HUES64 (cell line): ENCODE results near the gene PLEKHH1.

Experiments used
- H3K27ac ChIP-seq: 2 replicates; pipeline ENCODE4 v1.7.0; 2013; ENCODE audit warnings: low read depth, low read length, inconsistent platforms
- H3K27me3 ChIP-seq: 2 replicates; pipeline ENCODE4 v1.6.1; 2013; ENCODE audit warnings: mild to moderate bottlenecking, low read length; ENCODE audit not compliant: insufficient read depth
- H3K36me3 ChIP-seq: 2 replicates; pipeline ENCODE4 v1.6.1; 2013; ENCODE audit warnings: mild to moderate bottlenecking, low read length; ENCODE audit not compliant: insufficient read depth
- H3K4me1 ChIP-seq: 2 replicates; pipeline ENCODE4 v1.6.1; 2013; ENCODE audit warnings: mild to moderate bottlenecking, low read length, moderate library complexity; ENCODE audit not compliant: insufficient read depth
- H3K4me3 ChIP-seq: 2 replicates; pipeline ENCODE4 v1.5.1; 2013; ENCODE audit warnings: mild to moderate bottlenecking, low read length, moderate library complexity
- H3K9ac ChIP-seq: 2 replicates; pipeline ENCODE4 v1.6.1; 2013; ENCODE audit warnings: mild to moderate bottlenecking, low read depth, low read length
- H3K9me3 ChIP-seq: 2 replicates; pipeline ENCODE4 v1.6.1; 2013; ENCODE audit warnings: low read depth, low read length; ENCODE audit not compliant: insufficient read depth
- WGBS: fragments of 150-250, 120-280 bp; methylation state at CpG from one replicate; pipeline ENCODE4 v1.1.7; 2013; ENCODE audit warnings: missing lambda C conversion rate; 5-methylcytosine and 5-hydroxymethylcytosine counted together

The PLEKHH1 gene

DNA sequence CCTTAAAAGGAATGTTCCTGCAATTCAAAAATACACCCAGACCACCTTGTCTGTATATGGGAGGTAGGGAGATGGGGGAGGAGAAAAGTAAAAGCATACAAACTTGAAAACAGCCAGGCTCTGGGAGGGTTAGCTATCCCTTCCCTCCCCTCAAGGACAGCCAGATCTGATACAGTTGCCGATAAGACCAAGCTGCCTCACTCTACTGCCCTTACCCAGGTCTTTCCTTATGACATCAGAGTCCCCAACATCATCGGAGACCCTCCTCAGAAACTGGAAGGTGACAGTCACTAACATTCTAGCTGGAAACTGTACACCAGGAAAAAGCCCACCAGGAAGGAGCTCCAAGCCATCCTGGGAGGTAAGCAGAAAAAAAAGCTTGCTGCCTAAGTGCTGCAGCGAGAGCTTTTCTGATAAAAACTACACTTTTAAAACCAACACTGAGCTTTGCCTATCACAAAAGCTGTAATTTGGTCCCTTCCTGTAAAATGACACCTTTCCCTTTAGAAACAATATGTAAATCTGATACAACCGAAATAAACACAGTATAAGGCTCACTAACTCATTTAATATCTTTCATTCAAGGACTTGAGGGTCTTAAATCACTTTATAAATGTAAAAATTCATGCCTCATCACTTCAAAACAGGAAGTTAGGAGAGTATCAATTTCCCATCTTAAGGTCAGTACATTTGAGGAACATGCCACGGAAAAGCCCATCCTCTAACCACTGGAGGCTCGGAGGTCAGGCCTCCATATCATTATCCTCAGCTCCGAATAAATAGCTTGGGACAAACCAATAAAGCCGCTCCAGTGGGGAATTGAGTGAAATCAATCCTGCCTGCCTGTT lies 20.4 kb upstream of the PLEKHH1 start:
- H3K4me1 ChIP-seq, result no peaks in the 10 kb centered on the region
- no peak overlapping the region for H3K4me3 ChIP-seq
- H3K9me3 ChIP-seq, result no peaks in the 10 kb centered on the region
- 79% methylated on average over 8 of the region's 8 CpGs for WGBS
- H3K9ac ChIP-seq, result no peak overlapping the region
- H3K27me3 ChIP-seq, result peaks cover 60% of the 10 kb centered on the region
- no peak overlapping the region for H3K27ac ChIP-seq
- H3K36me3 ChIP-seq, result no peaks in the 10 kb centered on the region

DNA sequence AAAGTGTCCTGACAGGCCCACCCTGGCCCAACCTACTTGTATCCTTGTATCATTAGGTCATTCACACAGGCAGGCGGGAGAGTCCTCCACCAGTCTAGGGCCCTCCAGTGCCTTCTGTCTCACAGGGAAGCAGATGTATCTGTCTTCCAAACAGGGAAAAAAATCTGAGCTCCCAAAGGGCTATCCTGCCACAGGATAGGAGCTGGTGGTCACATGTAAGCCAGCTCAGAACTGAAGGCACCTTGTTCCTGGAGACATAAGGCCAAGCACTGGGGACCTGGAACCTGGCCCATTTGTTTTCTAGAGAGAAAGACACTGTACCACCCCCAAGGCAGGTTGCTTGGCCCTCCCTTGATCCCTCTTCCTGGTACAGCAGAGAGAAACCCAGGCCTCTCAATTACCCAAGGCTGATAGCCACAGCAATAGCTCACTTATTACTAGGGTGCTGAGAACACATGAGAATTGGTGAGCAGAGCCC lies 19.4 kb upstream of the PLEKHH1 start:
- H3K9ac ChIP-seq, result no peak overlapping the region
- H3K4me3 ChIP-seq, result no peak overlapping the region
- 86% methylated on average over 1 of the region's 1 CpG for WGBS
- H3K27me3 ChIP-seq, result peaks cover 70% of the 10 kb centered on the region
- H3K9me3 ChIP-seq, result no peaks in the 10 kb centered on the region
- H3K4me1 ChIP-seq, result no peaks in the 10 kb centered on the region
- H3K27ac ChIP-seq, result no peak overlapping the region
- H3K36me3 ChIP-seq, result no peaks in the 10 kb centered on the region

DNA sequence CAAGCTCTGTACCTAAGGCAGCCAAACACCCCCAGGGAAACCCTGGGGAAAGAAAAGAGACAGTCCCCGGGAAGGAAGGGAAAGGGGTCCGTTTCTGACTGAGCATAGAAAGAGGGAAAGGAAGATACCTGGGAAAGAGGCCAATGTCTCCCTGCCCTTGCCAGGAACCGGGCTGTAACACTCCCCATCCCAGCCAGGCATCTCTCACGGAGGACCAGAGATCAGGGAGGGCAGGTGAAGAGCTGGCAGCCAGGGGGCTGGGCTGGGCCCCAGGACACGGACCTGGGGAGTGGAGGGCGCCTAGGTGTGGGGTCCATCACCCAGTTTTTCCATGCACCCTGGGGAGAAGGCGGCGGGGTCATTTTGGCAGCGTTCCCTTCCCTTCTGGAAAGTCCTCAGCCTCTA lies 18.9 kb upstream of the PLEKHH1 start:
- Histone ChIP-seq H3K9me3 (no peaks in the 10 kb centered on the region), H3K4me3 (peak overlapping the region; percentile 60), H3K27ac (no peak overlapping the region), H3K27me3 (peaks cover 75% of the 10 kb centered on the region), H3K36me3 (no peaks in the 10 kb centered on the region), H3K9ac (no peak overlapping the region), H3K4me1 (no peaks in the 10 kb centered on the region)
- 54% methylated on average over 9 of the region's 9 CpGs for WGBS

DNA sequence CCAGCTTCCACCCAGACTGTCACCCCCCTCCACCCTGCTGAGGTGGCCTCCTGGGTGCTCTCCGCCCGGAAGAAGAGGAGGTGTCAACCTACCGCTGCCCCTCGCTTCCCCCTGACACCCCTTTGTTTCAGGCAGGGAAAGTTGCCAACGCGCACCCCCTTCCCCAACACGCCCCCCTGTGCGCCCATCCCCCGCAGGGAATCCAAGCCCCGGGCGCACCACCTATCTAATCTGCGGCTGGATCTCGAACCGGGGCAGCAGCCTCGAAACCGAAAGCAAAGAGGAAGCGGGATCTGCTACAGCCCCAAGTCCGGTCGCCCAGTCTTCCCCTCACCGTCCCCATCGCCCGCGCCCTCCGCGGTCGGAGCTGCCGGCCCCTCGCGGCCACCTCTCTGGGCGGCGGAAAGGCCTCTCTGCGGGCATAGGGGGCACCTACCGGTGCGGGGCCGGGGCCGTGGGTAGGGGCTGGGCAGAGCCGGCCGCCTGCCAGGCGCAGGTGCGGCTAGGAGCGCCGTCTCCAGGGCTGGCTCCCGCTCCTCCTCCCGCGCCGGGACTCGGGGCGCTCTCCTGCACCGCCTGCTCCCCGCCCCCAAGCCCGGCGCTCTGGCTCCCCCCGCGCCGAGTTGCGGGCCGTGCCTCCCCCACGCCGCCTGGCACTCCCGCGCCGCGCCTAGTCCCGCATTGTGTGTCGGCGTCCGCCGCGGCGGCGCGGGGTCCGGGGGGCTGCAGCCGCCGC lies 18.3 kb upstream of the PLEKHH1 start:
- no peaks in the 10 kb centered on the region for H3K36me3 ChIP-seq
- peaks cover 79% of the 10 kb centered on the region for H3K27me3 ChIP-seq
- H3K4me3 ChIP-seq, result peak overlapping the region; percentile 60
- no peaks in the 10 kb centered on the region for H3K9me3 ChIP-seq
- H3K27ac ChIP-seq, result no peak overlapping the region
- no peaks in the 10 kb centered on the region for H3K4me1 ChIP-seq
- 3% methylated on average over 75 of the region's 75 CpGs for WGBS
- no peak overlapping the region for H3K9ac ChIP-seq

DNA sequence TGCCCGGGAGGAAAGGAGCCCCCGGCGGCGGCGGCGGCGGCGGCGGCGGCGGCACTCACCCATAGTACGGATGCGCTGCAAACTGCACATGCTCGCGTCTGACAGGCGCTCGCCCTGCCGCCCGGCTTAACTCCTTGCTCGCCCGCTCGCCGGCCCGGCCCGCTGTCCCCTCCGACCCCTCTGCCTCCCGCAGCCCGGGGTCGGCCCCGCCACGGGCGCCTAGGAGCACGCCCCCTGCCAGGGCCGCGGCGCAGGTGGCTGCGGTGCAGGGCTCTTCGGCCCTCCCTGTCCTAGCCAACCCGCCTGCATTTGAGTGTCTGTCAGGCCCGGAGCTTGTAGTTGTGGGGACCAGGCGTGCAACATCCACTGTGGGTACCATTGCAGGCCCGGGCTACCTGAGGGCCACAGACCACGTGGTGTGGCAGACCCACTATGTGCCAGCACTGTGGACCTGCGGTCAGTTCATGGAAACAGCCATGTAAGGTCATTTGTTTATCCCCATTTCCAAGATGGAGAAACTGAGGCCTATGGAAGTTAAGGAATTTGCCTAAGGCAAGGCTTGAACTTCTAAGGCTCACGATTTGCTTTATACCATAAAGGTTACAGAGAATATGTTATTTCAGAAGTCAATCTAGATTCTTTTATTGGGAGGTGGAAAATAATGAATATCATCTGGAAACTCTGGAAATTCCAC lies 17.6 kb upstream of the PLEKHH1 start:
- Histone ChIP-seq H3K27ac (no peak overlapping the region), H3K9ac (no peak overlapping the region), H3K4me3 (peak overlapping the region; percentile 60), H3K36me3 (no peaks in the 10 kb centered on the region), H3K9me3 (no peaks in the 10 kb centered on the region), H3K27me3 (peaks cover 81% of the 10 kb centered on the region), H3K4me1 (no peaks in the 10 kb centered on the region)
- 7% methylated on average over 45 of the region's 45 CpGs for WGBS

DNA sequence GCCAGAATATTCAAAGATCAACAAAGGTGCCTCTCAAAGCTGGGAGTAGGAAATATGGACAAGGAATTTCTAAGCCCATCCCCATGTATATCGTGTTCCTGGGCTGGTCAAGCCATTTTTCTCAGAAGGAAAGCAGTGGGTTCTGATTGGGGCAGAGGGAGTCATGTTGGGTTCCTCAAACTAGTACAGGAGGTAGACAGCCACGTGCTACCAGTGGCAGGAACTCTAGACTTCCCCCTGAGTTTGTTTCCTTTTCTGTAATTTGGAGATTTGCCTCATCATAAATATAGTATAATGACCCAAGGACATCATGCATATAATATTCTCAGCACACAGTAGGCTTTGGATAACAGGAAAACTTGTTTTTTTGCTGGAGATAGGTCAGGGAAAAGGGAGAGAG lies 16.4 kb upstream of the PLEKHH1 start:
- Histone ChIP-seq H3K27me3 (peaks cover 79% of the 10 kb centered on the region), H3K27ac (no peak overlapping the region), H3K36me3 (no peaks in the 10 kb centered on the region), H3K9ac (no peak overlapping the region), H3K9me3 (no peaks in the 10 kb centered on the region), H3K4me3 (no peak overlapping the region), H3K4me1 (no peaks in the 10 kb centered on the region)
- WGBS, result 38% methylated on average over 2 of the region's 2 CpGs

DNA sequence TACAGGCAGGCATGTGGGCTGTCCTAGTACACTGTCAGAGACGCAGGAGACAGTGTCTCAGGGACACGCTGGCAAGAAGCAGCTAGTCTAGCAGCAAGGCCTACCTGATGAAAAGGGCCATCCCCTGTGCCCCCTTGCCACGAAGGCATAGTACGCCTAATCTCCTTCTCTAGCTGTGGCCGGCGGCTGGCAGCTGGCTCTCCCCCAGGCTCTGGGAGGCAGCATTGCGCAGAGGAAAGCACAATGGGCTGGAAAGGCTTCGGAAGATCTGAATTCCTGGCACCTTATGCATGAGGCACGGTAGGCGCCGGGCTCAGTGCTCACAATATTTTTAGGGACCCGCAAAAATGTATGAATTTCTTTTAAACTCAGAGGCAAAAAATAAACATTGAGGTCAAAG lies 16.0 kb upstream of the PLEKHH1 start:
- no peaks in the 10 kb centered on the region for H3K9me3 ChIP-seq
- no peaks in the 10 kb centered on the region for H3K4me1 ChIP-seq
- H3K4me3 ChIP-seq, result no peak overlapping the region
- WGBS, result 35% methylated on average over 12 of the region's 12 CpGs
- H3K27me3 ChIP-seq, result peaks cover 75% of the 10 kb centered on the region
- H3K27ac ChIP-seq, result no peak overlapping the region
- no peak overlapping the region for H3K9ac ChIP-seq
- H3K36me3 ChIP-seq, result no peaks in the 10 kb centered on the region

DNA sequence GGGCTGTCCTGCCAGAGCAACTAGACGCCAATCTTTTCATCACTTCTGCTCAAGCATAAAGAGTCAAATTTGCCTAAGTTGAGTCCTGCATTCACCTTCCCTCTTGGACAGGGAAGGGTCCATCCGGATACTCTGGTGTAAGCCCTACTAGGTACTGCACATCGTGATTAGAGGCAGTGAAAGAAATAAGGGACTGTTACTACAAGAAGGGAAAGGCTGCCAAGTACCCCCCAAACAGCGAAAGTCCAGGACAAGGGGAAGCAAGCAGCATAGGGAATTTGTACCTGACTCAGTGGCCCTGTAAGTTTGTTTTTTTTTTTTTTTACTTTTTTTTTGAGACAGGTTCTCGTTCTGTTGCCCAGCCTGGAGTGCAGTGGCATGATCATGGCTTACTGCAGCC lies 13.7 kb upstream of the PLEKHH1 start:
- WGBS, result 89% methylated on average over 5 of the region's 5 CpGs
- Histone ChIP-seq H3K36me3 (no peaks in the 10 kb centered on the region), H3K27me3 (peaks cover 56% of the 10 kb centered on the region), H3K9me3 (no peaks in the 10 kb centered on the region), H3K27ac (no peak overlapping the region), H3K4me1 (no peaks in the 10 kb centered on the region), H3K4me3 (no peak overlapping the region), H3K9ac (no peak overlapping the region)

DNA sequence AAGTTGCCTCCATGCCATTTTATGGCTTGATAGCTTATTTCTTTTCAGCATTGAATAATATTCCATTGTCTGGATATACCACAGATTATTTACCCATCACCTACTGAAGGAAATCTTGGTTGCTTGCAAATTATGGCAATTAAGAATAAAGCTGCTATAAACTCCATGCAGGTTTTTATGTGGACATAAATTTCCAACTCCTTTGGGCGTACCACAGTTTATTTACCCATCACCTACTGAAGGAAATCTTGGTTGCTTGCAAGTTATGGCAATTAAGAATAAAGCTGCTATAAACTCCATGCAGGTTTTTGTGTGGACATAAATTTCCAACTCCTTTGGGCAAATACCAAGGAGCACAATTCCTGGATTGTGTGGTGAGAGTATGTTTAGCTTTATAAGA lies 12.6 kb upstream of the PLEKHH1 start:
- Histone ChIP-seq H3K9ac (no peak overlapping the region), H3K4me1 (no peaks in the 10 kb centered on the region), H3K36me3 (no peaks in the 10 kb centered on the region), H3K9me3 (no peaks in the 10 kb centered on the region), H3K4me3 (no peak overlapping the region), H3K27me3 (peaks cover 45% of the 10 kb centered on the region), H3K27ac (no peak overlapping the region)
- no CpG with 5 or more reads among the region's 1 CpG for WGBS

DNA sequence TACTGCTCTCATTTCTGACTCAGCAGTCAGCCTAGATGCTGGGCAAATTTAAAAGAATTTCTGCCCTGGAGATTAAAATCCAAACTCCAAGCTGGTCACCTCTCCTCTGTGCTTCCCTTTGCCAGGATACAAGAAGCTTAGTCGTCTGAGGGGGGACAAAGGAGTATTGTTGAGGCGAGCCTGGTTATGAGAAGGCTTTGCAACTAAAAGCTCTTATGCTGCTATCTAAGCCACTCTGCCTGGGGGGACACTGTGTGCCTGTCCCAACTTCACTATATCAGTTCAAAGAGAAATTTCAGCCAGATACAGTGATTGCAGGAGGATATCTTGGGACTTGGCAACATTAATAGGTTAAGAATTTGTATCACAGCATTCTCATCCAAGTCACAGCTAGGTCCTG lies 10.8 kb upstream of the PLEKHH1 start:
- no peak overlapping the region for H3K27ac ChIP-seq
- H3K9me3 ChIP-seq, result no peaks in the 10 kb centered on the region
- H3K4me3 ChIP-seq, result no peak overlapping the region
- no peaks in the 10 kb centered on the region for H3K4me1 ChIP-seq
- H3K9ac ChIP-seq, result no peak overlapping the region
- no peaks in the 10 kb centered on the region for H3K36me3 ChIP-seq
- peaks cover 28% of the 10 kb centered on the region for H3K27me3 ChIP-seq
- WGBS, result 75% methylated on average over 2 of the region's 2 CpGs
